ENCODE results near the gene BMPR1B.

Gene BMPR1B

DNA sequence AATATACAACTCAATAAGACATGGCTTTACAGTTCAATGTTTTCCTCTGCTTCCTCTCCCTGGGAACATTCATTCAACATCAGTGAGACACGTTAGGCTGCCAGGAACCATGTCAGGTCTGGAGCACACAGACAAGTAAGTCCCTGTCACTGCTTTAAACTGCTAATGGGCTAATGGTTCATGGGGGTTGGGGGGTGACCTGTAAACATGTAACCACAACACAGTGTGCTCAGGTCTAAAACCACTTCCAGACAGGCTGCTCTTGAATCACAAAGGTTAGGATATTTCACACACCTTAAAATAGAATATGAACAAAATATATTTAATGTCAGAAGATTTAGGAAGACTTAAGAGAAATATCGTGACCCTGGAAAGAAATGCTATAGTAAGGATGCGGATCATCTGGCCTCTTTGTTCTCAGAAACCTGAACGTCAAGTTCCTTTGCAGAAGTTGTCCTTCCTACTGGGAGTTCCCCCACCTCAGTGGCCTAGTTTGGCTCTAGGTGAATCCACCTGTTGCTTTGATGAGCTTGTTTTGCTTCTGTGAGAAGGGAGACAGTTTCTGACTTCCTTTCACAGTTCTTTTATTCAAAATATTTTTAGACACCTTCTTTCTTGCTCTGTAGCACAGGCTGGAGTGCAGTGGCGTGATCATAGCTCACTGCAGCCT, 431.1 kb downstream of the BMPR1B start:
- no peak for DNase-seq (ENCODE audit: low spot score)

DNA sequence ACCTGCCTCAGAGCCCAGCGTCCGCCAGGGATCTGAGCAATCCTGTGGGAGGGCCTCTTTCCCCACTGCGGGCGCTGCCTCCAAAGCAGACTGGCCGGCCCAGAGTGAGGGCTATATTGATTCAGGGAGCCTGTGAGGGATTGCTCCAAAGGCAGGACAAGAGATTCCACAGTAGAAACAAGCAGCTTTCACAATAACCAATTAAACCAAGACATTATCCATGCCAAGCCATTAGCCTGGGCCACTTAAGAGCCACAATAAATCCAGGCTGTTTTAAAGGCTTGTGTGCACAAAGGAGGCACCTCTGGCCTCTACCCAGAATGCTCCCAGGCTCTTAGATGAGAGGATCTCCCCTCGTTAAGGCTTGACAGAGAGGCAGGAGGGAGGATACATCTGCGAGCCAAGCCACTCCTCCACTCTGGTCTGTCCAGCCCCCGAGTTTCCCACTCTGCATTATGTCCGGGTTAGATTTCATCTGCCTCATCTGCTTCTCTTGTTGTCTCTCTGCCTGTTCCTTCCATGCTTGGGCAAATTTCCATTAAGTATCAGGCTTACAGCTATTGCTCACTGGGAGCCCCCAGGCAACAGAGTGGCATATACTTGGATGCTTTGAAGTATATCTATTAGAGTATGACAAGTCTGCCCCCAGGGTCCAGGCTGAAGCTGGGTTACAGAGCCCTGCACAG, 433.1 kb downstream of the BMPR1B start:
- DNase-seq (ENCODE audit: low spot score), result no peak

DNA sequence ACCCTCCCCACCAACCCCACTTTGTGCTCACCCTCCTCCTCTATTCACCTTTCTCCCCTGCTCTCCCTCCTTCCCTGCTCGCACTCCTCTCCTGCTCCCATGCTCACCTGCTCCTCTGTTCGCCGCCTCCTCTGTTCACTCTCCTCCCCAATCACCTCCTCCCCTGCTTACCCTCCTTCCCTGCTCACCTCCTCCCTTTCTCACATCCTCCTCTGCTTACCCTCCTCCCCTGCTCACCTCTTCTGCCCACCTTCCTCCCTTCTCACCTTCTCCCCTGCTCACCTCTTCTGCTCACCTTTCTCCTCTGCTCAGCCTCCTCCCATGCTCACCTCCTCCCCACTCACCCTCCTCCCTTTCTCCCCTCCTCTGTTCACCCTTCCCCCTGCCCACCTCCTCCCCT, 433.8 kb downstream of the BMPR1B start:
- no peak for DNase-seq (ENCODE audit: low spot score)

DNA sequence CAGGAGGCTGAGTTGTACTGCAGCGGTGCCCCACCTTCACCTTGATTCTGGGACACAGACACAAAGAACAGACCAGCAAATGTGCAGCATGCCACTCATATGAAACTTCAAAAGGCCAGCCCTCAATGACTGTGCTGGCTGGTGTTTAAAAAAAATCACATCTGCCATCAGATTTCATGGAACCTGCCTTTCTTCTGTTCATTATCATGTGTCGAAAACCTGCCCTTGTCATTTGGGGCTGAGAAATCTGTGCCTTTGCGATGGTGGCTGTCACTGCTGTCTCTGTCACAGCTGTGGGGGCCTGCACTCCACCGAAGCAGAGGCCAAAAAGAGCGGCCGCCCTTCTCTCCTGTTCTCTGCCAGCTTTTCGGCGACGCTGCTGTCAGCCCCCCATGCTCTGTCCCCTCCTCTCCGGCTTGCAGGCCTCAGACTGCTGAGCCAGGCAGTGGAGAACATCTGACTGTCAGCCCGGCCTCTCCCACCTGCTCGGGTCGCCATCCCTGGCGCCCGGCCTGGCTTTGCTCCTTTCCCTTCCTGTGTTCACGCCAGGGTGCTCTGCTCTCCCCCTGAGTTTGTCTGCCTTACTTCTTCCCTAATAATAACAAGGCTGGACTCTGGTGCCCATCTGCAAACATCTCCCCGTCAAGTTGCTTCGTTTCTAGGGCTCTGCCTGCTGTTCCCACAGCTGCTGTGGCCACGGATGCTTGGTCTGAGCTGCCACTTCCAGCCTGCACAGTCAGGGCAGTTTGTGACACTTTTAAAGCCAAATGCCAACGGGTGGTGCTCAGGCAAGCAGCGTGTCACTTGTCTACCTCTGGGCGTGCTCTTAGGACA, 435.9 kb downstream of the BMPR1B start:
- DNase-seq (ENCODE audit: low spot score), result no peak

DNA sequence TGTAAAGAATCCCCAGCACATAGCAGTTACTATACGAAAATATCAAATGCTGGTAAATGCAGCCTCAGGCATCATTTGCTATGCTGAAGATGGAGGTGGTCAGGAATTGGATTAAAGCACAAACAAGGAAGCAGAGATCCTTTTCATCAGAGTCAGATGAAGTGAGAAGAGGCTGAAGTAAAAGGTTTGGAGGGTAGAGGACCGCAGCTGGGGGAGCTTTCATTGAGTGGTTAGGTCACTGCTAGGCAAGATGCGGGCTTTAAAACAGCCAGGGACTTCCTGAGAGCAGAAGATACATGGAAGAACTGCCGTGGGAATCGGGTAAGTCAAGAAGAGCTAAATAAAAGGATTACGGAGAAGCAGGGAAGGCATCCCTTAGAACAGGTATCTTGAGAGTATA, 439.6 kb downstream of the BMPR1B start:
- no peak for DNase-seq (ENCODE audit: low spot score)

DNA sequence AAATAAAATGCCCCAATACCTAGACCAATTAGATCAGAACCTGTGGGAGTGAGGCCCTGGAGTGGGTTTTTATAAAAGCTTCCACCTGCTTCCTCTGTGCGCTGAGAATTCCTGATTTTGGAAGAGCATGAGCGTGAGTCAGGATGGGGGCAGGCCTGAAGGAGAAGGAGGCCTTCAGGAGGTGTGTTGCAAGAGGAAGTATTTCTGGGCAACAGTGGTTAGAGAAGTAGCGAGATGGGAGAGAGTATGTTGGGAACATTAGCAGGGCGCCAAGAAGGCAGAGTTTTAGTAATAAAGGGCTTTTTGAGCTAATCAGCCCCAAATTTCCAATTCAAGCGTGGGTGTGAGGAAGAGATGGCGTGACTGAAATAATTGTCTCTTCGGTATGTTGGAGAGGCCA, 441.2 kb downstream of the BMPR1B start:
- no peak for DNase-seq (ENCODE audit: low spot score)

DNA sequence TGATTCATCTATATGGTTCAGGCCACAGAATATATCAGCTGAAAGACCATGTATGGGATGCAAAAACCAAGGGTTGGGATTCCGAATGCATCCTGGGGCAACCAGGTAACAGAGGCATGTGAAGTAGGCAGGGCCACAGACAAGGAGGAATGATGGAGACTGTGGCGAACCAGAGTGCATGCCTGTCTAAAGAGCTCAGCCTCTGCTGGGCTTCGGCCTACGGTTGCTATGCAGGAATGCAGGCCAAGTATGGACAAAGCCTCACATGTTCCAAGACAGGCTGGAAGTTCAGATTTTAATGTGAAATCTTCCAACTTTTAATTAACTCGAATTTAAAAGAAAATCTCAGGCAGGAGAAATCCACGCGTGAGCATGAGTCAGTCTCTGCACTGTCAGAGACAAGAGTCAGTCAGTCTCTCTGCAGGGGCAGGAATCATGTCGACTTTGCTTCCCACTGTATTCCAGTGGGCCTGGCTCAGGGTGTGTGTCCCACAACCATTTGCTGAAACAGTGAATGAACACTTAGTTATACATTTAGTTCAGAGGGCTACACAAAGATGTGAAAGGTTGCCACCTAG, 446.6 kb downstream of the BMPR1B start:
- no peak for DNase-seq (ENCODE audit: low spot score)

DNA sequence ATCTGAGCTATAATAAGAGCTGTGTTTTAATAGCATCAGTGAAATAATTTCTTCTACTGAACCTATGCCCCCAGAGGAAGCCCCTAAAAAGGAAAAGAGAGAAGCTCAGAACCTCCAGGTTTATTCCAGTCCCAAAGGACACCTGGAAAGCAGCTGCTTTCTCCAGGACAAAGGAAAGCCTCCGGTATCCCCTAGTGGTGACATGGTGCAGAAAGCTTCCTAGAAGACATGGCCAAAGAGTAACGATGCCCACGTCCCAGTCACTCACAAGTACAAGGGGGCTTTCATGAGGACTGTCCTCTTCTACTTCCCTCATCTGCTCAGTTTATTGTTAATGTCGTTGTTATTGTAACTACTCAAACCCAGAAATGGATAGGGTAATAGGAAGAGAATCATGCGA, 447.1 kb downstream of the BMPR1B start:
- no peak for DNase-seq (ENCODE audit: low spot score)

Measured in germinal center (tissue), 1 donor.